Dedifferentiated amniotic fluid mesenchymal stem cell (primary cell): Measurements from ENCODE around the gene CCL22.
"Not testable (repeated sequence)": the region's sequence is repeated elsewhere in the genome, so short reads cannot be mapped to it uniquely, and the experiment has no call there.

ENCODE experiments used
- DNase-seq: peaks from one replicate; pipeline ENCODE4 v3.0.0-alpha.2; 2016; ENCODE audit errors: extremely low spot score

The CCL22 gene

GRCh38 chr16:57347858-57348257 is 10.7 kb upstream of the CCL22 start:
- no peak for DNase-seq

GRCh38 chr16:57348327-57348726 is 10.3 kb upstream of the CCL22 start:
- no peak for DNase-seq

GRCh38 chr16:57349212-57350031 is 9.2 kb upstream of the CCL22 start:
- no peak for DNase-seq

GRCh38 chr16:57352636-57353047 is 5.9 kb upstream of the CCL22 start:
- no peak for DNase-seq

GRCh38 chr16:57354311-57354710 is 4.3 kb upstream of the CCL22 start:
- no peak for DNase-seq

- DNase-seq, result no peak
These were observed 2.6 kb upstream of the CCL22 start for GRCh38 chr16:57355898-57356414.

- no peak for DNase-seq
These were observed 2.0 kb upstream of the CCL22 start for GRCh38 chr16:57356547-57356946.

- DNase-seq, result no peak
These were observed 1.1 kb upstream of the CCL22 start for GRCh38 chr16:57357330-57358085.

- no peak for DNase-seq
These were observed 530 bp upstream of the CCL22 start for GRCh38 chr16:57358086-57358420.

- DNase-seq, result no peak
These were observed 1.8 kb downstream of the CCL22 start for GRCh38 chr16:57360321-57360935.

- no peak for DNase-seq
These were observed 2.8 kb downstream of the CCL22 start for GRCh38 chr16:57361404-57361803.

- DNase-seq, result no peak
These were observed 5.6 kb downstream of the CCL22 start for GRCh38 chr16:57364143-57364542.

GRCh38 chr16:57366544-57367040 is 8.0 kb downstream of the CCL22 start:
- no peak for DNase-seq

GRCh38 chr16:57367116-57367752 is 8.7 kb downstream of the CCL22 start:
- DNase-seq, result peak; percentile 51

- DNase-seq, result no peak
These were observed 13.2 kb downstream of the CCL22 start for GRCh38 chr16:57371494-57372371.

GRCh38 chr16:57372372-57373116 is 14.0 kb downstream of the CCL22 start, which contains the start of gene CX3CL1:
TSS of gene CX3CL1 (plus strand) at chr16:57372490. CDS start at chr16:57372569, 79 bp downstream.
- DNase-seq, result peak; percentile 33

GRCh38 chr16:57373117-57373947 is 14.7 kb downstream of the CCL22 start:
- no peak for DNase-seq

- no peak for DNase-seq
These were observed 15.5 kb downstream of the CCL22 start for GRCh38 chr16:57374067-57374534.

- not testable (repeated sequence) for DNase-seq
These were observed 16.4 kb downstream of the CCL22 start for GRCh38 chr16:57374925-57375465.
